ENCODE data around the gene ANTXR1.

Gene ANTXR1

DNA sequence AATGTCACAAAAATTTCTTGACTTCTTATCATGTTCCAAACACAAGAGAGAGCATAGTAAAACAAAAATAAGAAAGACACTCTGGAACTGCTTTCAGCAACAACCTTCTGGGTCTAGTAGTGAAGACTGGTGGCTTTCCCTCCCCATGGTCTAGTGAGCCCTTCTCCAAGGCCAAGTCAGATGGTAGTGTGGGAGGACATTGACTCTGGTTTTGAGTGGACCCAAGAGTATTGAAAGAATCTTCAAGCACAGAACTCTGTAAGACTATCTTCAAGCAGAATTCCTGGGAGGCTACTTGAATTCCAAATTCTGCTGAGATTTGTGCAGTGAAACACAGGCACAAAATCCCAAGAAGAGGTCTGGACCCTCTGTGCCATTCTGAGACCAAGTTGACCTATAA, 21.1 kb downstream of the ANTXR1 start:
- TF ChIP-seq ISL1 (CRISPR knock-in tag; IDR thresholded peaks at IDR 0.05), result no peak
- TF ChIP-seq CSDC2 (CRISPR knock-in tag; IDR thresholded peaks at IDR 0.05), result no peak
- TF ChIP-seq ARNTL (CRISPR knock-in tag; IDR thresholded peaks at IDR 0.05; ENCODE audit: borderline replicate concordance, low read depth), result no peak
- no peak for TF ChIP-seq PPARA (CRISPR knock-in tag; IDR thresholded peaks at IDR 0.05; ENCODE audit: borderline replicate concordance)
- no peak for TF ChIP-seq ZFP3 (CRISPR knock-in tag; IDR thresholded peaks at IDR 0.05)
- TF ChIP-seq ZFP30 (CRISPR knock-in tag; IDR thresholded peaks at IDR 0.05), result no peak
- TF ChIP-seq GLIS3 (CRISPR knock-in tag; IDR thresholded peaks at IDR 0.05), result no peak
- no peak for TF ChIP-seq TOX (CRISPR knock-in tag; IDR thresholded peaks at IDR 0.05; ENCODE audit: borderline replicate concordance)
- TF ChIP-seq ESRRG (CRISPR knock-in tag; IDR thresholded peaks at IDR 0.05), result no peak
- TF ChIP-seq BACH2 (CRISPR knock-in tag; IDR thresholded peaks at IDR 0.05; ENCODE audit: borderline replicate concordance), result no peak
- TF ChIP-seq TCF4 (CRISPR knock-in tag; IDR thresholded peaks at IDR 0.05; ENCODE audit: borderline replicate concordance), result no peak
- TF ChIP-seq ZNF565 (CRISPR knock-in tag; conservative IDR thresholded peaks at IDR 0.05; ENCODE audit: low read depth), result no peak
- no peak for TF ChIP-seq ZNF70 (CRISPR knock-in tag; IDR thresholded peaks at IDR 0.05)
- TF ChIP-seq, protein P1, sequence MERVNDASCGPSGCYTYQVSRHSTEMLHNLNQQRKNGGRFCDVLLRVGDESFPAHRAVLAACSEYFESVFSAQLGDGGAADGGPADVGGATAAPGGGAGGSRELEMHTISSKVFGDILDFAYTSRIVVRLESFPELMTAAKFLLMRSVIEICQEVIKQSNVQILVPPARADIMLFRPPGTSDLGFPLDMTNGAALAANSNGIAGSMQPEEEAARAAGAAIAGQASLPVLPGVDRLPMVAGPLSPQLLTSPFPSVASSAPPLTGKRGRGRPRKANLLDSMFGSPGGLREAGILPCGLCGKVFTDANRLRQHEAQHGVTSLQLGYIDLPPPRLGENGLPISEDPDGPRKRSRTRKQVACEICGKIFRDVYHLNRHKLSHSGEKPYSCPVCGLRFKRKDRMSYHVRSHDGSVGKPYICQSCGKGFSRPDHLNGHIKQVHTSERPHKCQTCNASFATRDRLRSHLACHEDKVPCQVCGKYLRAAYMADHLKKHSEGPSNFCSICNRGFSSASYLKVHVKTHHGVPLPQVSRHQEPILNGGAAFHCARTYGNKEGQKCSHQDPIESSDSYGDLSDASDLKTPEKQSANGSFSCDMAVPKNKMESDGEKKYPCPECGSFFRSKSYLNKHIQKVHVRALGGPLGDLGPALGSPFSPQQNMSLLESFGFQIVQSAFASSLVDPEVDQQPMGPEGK (CRISPR knock-in tag; IDR thresholded peaks at IDR 0.05; ENCODE audit: borderline replicate concordance), result no peak
- no peak for TF ChIP-seq RARB (CRISPR knock-in tag; IDR thresholded peaks at IDR 0.05)
- TF ChIP-seq ZNF8 (CRISPR knock-in tag; IDR thresholded peaks at IDR 0.05), result no peak
- TF ChIP-seq OSR1 (CRISPR knock-in tag; IDR thresholded peaks at IDR 0.05), result no peak
- TF ChIP-seq, protein P2, sequence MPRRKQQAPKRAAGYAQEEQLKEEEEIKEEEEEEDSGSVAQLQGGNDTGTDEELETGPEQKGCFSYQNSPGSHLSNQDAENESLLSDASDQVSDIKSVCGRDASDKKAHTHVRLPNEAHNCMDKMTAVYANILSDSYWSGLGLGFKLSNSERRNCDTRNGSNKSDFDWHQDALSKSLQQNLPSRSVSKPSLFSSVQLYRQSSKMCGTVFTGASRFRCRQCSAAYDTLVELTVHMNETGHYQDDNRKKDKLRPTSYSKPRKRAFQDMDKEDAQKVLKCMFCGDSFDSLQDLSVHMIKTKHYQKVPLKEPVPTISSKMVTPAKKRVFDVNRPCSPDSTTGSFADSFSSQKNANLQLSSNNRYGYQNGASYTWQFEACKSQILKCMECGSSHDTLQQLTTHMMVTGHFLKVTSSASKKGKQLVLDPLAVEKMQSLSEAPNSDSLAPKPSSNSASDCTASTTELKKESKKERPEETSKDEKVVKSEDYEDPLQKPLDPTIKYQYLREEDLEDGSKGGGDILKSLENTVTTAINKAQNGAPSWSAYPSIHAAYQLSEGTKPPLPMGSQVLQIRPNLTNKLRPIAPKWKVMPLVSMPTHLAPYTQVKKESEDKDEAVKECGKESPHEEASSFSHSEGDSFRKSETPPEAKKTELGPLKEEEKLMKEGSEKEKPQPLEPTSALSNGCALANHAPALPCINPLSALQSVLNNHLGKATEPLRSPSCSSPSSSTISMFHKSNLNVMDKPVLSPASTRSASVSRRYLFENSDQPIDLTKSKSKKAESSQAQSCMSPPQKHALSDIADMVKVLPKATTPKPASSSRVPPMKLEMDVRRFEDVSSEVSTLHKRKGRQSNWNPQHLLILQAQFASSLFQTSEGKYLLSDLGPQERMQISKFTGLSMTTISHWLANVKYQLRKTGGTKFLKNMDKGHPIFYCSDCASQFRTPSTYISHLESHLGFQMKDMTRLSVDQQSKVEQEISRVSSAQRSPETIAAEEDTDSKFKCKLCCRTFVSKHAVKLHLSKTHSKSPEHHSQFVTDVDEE (CRISPR knock-in tag; IDR thresholded peaks at IDR 0.05), result no peak

DNA sequence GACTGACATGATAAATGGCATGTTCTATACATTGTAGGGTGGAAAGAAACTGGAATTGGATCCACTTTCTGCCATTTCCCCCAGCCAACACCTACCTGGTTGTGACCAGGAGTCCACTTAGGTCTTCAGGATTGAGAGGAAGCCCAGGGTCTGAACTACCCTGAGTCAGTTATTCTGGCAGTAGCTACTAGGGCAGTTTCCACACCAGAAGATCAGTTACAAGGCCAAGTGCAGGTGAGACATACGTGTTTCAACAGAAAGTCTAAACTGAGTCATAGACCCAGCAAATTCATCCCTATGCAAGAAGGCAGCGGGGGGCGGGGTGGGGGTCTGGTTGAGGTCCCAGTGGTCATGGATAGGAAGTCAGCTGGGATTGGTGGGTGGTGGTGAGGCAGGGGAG, 21.9 kb downstream of the ANTXR1 start:
- no peak for ATAC-seq
- TF ChIP-seq, protein P1 (CRISPR knock-in tag; IDR thresholded peaks at IDR 0.05; ENCODE audit: borderline replicate concordance), result no peak
- no peak for TF ChIP-seq ZNF8 (CRISPR knock-in tag; IDR thresholded peaks at IDR 0.05)
- TF ChIP-seq, protein P2 (CRISPR knock-in tag; IDR thresholded peaks at IDR 0.05), result no peak
- TF ChIP-seq, protein P3, sequence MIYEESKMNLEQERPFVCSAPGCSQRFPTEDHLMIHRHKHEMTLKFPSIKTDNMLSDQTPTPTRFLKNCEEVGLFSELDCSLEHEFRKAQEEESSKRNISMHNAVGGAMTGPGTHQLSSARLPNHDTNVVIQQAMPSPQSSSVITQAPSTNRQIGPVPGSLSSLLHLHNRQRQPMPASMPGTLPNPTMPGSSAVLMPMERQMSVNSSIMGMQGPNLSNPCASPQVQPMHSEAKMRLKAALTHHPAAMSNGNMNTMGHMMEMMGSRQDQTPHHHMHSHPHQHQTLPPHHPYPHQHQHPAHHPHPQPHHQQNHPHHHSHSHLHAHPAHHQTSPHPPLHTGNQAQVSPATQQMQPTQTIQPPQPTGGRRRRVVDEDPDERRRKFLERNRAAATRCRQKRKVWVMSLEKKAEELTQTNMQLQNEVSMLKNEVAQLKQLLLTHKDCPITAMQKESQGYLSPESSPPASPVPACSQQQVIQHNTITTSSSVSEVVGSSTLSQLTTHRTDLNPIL (CRISPR knock-in tag; IDR thresholded peaks at IDR 0.05; ENCODE audit: low read depth), result no peak
- no peak for TF ChIP-seq OSR1 (CRISPR knock-in tag; IDR thresholded peaks at IDR 0.05)
- no peak for TF ChIP-seq CSDC2 (CRISPR knock-in tag; IDR thresholded peaks at IDR 0.05)

More for the DNA sequence above, 21.1 kb downstream of the ANTXR1 start:
- no peak for ATAC-seq

DNA sequence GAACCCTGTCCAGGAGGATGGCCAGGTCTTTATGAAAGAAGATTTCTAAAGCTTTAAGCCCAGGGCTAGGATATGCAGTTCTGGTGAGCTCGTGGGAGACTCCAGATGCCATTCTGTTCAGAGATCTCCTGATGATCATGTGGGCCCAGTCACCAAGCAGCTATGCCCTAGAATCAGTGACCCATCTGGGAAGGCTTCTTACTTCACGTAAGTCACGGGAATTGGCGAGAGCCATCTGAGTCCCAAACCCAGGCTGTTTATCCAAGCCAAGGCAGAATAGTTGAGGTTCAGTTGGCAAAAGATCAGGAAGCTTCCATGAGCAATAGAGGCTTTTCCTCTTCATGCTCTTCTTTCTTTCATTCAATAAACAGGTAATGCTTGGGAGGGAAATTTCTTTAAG, 23.9 kb downstream of the ANTXR1 start:
- TF ChIP-seq, protein P1 (CRISPR knock-in tag; IDR thresholded peaks at IDR 0.05; ENCODE audit: borderline replicate concordance), result no peak
- no peak for TF ChIP-seq TOX (CRISPR knock-in tag; IDR thresholded peaks at IDR 0.05; ENCODE audit: borderline replicate concordance)
- no peak for TF ChIP-seq ZNF70 (CRISPR knock-in tag; IDR thresholded peaks at IDR 0.05)
- TF ChIP-seq ESRRG (CRISPR knock-in tag; IDR thresholded peaks at IDR 0.05), result no peak
- no peak for TF ChIP-seq ISL1 (CRISPR knock-in tag; IDR thresholded peaks at IDR 0.05)
- no peak for TF ChIP-seq PPARA (CRISPR knock-in tag; IDR thresholded peaks at IDR 0.05; ENCODE audit: borderline replicate concordance)
- no peak for TF ChIP-seq ZFP3 (CRISPR knock-in tag; IDR thresholded peaks at IDR 0.05)
- TF ChIP-seq RARB (CRISPR knock-in tag; IDR thresholded peaks at IDR 0.05), result no peak
- TF ChIP-seq CSDC2 (CRISPR knock-in tag; IDR thresholded peaks at IDR 0.05), result no peak
- no peak for ATAC-seq
